CD4-positive, alpha-beta T cell treated with Interleukin-1 beta for 1 hour (primary cell): ENCODE results near the gene PML.

Experiments used
- DNase-seq, 2 donors: peaks; one replicate each; pipeline ENCODE4 v3.0.0-alpha.2; 2020 to 2022

PML gene

DNA sequence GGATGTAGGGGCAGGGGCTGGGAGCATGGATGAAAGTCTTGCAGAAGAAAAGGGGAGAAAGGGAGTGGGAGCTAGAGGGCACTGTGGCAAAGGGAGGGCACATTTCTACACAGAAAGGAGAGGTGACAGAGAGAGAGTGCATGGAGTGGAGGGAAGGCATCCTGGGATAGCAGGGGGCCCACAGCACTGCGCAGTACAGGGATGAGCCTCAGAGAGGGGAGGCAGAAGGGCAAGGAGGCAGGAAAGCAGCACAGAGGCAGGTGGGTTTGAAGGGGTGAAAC, 7.8 kb upstream of the PML start:
- DNase-seq: no peak

DNA sequence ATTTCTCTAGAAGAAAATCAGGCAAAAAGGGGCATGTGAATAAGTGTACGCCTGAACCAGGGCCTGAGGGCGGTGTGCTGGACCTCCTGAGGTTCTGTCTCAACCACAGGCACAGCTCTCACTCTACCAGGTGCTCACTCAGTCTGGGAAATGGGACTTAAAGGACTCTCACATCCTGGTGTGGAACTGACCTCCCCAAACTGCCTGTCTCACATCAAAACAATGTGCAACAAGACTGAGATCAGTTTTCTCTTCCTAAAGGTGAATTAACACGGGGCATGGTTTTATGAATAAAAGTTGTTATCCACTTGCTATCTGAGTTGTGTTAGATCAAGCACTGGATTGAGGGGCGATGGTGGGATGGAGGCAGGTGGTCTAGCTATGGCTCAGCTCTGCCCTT, 7.3 kb upstream of the PML start:
- no peak for DNase-seq

DNA sequence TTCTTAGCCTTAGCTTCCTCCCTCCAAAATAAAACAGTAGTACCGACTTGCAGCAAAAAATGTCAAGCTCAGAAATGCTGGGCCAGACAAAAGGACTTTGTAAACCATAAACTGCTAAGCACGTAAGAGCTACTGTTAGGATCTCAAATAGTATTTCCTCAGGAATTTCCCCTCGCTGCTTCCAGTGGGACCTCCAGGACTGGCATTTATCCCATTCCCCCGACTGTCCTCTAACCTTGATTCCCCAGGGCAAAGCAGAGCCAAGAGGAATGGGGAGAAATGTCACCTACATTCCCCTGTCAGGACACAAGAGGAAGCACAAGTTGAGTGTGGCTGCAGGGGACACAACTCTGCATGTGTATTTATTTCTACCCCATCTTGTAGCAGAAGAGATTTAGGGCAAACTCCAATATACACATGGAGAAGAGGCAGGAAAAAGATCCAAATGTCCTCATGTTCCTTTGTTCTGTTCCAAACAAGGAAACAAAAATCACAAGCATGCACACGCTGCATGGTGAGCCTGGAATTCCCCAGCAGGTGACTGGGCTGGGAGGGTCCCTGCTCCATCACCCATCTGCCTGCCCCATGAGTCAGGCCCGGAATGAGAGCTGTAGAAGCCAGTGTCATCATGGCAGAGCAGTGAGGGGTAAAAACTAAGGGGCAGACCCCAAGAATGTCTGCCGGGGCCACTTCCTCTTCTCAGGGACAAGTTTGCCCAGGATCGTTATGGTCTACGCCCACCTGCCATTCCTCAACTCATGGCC, 6.7 kb upstream of the PML start:
- DNase-seq: no peak

DNA sequence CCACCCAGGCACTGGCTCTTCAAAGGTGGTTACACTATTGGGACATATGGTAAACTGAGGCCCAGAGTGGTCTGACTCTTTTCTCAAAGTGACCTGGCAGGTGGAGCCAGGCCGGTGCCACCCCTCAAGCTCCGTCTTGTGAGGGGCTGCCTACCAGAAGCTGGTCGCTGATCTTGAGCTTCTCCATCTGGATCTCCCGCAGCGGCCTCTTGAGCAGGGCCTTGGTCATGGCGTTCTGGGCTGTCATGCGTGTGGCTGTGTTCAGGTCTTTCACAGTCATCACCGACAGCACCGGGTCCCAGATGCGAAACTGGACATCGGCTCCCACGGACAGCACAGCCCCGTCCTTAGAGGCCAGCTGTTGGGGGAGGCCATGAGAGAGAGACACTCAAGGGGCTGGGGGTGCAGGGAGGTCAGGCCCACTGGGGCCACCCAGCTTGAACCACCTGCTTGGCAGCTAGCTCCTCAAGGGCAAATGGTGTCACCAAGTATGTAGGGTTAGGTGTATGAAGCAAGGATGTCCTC, 6.0 kb upstream of the PML start:
- DNase-seq: no peak

DNA sequence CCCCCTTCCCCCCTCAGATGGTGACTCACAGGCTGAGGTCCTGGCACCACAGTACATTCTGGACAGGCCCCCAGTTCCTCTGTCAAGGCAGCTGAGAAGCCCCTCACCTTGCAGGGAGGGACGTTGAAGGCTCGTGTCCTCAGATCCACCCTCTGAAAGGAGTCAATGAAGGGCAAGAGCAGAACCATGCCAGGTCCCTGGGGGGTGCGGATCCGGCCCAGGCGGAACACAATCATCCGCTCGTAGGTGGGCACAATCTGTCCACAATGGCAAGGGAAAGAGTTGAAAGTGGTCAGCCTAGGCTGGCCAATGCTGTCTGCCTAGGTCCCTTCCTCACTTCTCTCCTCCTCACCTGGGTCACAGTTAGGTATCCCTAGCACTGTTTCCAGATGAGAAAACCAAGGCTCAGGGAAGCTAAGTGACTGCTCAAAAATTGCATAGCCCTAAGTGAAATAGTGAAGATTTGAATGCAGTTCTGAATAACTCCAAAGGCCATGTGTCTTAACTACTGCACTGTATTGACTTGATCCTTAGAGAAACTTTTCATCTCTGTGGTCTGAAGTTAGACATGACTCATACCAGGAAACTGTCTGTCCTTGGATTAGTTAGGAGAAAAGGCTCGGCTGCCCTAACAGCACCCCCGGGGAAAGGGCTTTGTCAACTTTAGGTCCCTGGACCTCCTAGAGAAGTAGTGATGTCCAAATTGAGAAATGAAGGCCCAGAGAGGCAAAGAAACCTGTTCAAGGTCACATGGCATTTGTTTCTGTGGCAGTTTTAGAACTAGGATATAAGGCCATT, 5.3 kb upstream of the PML start:
- no peak for DNase-seq

DNA sequence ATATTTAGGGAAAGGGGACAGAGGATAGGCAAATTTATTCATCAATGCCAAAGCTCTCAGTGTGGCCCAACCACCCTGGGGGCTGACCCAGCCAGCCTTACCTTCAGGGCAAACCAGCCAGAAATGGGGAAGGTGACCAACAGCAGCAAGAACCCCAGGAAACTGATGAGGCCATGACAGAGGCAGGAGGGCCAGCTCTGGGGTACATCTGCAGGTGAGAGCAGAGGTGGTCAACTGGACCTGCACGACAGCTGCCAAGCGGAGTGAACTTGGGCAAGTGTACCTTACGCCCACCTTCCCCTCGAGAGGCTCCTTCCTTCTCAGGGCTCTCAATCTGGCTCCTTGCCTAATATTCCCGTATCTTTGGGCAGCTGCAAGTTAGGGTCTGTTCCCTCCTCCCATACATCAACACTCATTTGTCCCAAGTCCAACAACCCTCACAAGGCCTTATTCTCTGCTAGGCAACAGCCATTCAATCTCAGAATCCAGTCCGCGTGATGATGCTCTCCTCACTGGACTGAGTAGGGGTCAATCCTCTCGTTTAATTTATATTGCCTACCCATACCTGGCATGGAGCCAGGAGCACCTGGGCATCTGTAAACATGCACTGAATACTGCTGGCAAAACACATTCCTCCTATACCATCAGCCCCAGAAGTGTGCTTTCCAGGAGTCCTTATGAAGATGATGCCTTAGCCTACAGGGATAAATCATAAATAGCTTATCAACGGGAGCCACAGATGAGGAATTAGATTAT, 4.1 kb upstream of the PML start:
- DNase-seq: no peak

DNA sequence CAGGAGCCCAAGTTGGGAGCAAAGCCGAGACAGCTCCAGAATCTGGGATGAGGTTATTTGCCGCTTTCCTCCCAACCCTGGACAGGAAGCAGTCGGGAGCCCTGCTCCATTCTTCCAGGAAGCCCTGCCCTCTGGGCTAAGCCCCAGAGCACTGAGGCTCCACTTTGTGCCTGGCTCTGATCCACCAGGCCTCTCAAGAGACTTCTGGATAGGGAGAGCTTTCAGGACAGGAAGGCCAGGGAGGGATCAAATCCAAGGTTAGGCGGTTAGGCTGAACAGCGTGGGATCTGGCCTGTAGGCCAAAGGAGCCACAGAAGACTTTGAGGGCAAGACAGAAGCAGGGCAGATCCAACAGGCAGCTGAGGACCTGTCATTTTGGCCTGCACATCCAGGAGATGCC, 3.3 kb upstream of the PML start:
- DNase-seq: no peak

DNA sequence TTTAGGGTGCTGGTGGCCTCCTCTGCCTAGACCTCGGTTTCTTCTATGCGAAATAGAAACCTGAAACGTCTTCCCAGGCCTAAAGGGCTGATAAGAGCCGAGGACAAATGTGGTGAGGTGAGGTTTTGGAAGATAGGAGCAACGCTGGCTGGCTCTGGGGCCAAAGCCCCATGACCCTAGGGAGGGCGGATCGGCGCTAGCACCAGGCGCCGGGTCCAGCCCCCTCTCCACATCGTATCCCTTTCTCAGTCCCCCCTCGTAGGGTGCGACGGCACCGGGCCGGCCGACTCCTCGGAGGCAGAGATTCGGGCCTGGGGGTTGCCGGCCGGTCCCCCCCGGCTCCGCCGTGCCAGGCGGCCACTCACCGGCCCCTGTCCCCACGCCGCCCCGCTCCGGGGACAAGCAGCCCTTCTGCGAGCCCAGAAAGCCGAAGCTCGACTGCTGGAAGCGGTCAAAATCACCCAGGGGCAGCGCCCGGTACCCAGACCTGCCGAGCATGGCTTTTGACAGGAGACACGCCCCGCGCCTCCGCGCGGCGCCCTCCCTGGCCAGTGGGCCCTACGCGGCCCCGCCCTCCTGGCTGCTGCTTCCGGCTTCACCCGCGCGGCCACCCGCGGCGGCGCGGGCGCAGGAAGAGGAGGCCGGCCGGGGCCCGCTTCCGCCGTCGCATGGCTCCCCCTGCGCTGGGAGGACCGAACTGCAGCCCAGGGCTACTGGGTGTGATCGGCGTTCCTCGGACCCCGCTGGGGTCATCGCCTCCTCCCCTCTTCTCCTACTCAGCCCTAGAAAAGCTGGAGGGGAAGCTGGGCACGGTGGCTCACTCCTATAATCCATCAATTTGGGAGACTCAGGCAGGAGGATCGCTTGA, 2.6 kb upstream of the PML start, which contains the start of gene STOML1:
Gene STOML1 (minus strand): TSS at position 570 of the 868 bp plus-strand sequence. CDS start 72 bp downstream, at position 498.
- peak; percentile 94 to 96 for DNase-seq

DNA sequence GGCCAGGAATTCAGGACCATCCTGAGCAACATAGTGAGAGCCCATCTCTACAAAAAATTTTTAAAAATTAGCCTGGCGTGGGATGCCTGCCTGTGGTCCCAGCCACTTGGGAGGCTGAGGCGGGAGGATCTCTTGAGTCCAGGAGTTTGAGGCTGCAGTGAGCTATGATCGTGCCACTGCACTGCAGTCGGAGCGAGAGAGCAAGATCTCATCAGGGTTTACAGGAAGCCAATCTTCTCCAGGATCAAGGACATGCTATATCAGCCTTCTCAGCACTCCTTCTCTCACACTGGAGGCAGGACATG, 2.0 kb upstream of the PML start:
- DNase-seq: no peak

DNA sequence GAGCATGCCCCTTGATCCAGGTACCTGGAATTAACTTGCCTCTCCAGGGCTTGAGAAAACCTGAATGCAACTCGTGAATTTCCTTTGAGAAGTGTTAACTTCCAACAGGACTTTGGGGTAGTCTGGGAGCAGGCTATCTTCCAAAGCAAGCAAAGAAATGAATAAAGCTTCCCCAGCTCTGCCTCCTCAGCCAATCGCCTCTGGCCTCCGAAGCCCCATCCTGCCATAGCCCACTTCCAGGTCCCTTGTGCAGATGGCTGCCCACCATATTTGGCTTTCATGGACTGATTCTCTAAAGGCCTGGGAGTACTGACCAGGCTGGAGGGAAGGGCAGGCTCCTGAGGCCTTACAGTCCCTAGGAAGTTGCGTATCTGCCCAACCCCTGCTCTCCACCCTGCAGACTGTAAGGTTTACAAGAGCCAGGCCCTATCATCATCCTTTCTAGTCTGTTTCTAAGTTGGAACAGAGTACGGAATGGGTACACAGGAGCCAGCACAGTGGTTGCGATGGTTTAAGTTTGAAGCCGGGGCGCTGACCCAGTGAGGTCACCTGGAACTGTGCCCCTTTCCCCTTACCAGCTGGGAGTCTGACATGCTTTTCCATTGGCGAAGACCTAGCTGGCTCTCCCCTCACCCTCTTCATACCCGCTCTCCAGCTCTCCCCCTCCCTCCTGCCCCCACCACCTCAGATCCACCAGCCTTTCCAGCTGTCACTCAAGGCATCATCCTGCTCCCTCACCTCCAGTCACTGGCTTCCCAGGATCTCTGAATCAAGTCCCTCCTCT, 1.1 kb upstream of the PML start:
- DNase-seq: no peak

DNA sequence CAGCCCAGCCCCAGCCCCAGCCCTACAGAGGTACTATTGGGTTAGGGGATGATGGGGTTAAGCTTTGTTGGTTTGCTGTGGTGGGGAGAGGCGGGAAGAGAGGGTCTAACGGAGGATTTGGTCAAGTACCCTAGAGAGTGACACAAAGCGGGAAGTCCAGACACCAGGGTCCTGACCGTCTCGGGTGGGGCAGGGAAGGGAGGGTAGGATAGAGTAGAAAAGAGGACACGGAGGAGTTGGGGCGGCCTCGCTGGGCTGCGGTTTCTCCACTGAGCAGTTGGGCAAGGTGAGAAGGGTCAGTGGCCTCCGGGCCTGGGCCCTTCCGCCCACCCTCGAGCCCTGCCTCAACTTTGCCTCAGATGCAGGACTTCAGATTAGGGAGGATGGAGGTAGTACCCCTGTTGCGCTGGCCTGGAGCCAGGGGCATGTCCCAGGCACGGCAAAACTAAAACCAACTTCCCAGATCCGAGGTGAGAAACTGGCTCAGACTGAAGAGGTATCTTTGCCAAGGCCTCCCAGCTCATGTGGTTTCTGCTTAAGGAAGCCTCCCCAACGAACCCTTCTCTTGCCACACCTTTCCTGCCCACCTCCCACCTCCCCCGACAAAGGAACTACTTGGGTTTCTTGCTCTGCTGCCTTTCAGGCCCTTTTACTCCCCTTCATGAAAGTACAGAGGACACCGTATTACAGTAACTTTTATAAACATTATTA, 551 bp downstream of the PML start:
- DNase-seq: peak in 1 of 2 donors; percentile 28

DNA sequence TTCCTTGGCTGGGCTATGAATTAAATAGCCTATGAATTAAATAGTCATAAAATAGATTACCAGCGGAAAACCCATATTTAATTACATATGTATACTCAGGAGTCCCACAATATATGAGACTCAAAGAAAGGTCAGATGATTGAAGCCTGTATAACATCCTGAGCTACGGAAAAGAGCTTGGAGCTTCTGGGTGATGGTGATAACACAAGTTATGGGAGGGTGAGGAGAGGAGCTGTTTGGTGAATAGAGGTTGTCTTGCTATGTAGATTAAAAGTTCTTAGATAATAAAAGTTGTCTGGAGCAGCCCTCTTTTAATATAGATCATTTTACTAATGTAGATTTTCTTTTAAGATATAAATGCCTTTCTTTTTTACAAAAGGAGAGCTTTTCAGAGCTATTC, 1.8 kb downstream of the PML start:
- no peak for DNase-seq

DNA sequence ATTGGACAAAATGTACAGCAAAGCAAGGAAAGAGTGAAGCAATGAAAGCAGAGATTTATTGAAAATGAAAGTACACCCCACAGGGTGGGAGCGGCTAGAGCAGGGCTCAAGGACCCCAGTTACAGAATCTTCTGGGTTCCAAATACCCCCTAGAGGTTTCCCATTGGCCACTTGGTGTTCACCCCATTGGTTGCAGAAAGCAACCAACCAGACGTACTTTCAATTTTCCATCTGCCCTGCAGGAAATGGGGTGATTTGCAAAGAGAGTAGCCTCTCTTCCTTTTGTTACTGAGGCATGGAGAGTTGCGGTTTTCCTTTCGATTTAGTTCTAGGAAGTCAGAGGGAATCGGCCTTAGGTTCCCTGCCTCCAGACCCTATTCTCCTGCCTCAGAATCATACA, 2.4 kb downstream of the PML start:
- peak; percentile 23 to 56 for DNase-seq

DNA sequence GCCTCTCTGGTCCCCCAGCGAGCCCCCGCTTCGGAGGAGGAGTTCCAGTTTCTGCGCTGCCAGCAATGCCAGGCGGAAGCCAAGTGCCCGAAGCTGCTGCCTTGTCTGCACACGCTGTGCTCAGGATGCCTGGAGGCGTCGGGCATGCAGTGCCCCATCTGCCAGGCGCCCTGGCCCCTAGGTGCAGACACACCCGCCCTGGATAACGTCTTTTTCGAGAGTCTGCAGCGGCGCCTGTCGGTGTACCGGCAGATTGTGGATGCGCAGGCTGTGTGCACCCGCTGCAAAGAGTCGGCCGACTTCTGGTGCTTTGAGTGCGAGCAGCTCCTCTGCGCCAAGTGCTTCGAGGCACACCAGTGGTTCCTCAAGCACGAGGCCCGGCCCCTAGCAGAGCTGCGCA, 3.5 kb downstream of the PML start:
- DNase-seq: no peak

DNA sequence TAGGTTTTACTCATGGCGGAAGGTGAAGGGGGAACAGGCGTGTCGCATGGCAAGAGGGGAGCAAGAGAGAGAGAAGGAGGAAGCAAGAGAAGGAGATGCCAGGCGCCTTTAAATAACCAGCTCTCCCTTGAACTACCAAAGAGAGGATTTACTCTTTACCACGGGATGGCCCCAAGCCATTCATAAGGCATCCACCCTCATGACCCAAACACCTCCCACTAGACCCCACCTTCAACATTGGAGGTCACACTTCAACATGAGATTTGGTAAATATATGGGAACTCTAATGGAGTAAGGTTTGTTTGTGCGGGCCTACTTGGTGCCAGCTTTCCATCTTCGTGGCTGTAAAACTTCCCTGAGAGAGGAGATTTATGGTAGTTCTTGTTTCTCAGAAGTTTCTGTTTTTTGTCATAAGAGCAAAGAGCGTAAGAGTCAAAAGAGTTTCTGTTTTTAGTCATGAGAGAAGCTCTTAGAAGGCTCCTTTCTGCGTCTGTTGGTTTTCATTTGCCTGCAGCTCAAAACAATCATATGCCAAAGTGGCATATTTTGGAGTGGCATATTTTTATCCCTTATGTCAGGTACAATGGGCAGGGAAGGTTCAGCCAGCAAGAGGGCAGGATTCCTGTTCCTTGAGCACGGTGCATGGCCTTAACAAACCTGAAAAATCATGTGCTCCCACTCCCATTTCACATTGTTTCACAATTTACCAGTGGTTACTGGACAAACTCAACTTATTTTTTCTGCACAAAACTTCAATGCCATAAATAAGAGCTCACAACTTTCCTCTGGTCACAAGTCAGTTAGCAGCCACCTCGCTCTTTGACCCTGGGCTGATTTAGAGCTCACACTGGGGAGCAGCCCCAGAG, 12.5 kb downstream of the PML start:
- no peak for DNase-seq

DNA sequence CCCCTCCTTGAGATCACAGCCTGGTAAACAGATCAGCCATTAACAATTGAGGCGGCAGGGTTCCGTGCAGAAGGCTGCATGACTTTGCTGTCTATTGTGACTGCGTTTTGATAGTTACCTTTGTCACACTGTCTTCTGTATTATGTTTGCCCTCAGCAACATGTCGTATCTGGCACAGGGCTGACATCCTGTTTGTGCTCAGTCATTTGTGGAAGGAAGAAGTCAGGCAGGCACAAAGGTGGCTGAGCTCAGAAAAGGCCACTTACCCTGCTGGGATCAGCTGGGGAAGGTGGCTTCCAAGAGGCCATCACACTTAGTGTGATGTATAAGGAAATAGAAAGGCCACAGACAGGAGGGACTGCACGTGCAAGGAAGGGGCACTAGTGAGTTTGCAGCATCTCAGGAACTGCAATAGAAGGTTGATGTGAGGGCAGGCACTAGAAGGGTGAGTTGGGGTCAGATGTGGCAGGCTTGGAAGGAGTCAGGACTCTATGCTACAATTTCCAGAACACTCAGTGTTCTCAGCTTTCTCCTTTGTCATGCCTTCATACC, 13.4 kb downstream of the PML start:
- DNase-seq: no peak

DNA sequence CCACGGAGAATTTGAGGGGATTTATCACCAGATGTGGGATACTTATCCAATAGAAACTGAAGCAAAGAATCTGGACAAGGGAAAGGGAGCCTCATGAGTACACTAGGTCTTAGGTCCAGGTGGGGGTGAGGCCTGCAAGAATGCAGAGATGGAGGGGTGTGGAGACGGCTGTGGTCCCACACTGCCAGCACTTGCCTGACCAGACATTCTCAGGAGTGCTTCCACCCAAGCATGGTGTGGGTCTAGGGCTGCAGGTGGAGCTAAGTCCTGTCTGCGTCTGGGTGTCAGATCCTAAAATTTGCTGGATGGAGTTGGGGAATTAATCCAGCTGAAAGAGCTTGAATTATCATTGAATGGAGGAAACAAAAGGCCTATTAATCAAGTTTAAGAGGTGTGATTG, 14.4 kb downstream of the PML start:
- no peak for DNase-seq

DNA sequence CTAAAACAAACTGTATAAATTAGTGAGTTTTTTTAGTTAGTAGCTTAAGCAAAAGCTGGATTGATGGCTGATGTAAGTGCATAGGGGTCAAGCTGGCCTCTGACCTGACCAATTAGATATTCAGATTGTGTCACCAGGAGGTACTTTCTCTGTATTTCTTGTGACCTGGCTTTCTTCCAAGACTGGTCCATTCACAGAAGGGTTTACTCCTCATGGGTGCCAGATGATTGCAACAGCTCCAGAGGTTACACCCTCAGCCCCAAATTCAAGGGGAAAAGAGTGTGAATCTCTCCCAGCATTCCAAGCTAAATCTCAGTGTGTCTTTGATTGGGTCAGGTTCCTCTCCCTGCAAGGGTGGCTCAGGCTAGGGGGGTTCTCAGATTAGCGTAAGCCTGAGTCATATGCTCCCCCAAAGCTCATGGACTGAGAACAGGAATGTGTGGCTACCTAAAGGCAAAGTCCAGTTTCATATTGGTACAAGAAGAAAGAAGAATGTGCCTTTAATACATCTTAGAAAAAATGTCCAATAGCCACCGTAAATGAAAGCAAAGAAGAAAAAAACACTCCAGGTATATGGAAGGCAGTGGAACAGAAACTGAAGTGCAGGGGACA, 16.5 kb downstream of the PML start:
- DNase-seq: no peak

DNA sequence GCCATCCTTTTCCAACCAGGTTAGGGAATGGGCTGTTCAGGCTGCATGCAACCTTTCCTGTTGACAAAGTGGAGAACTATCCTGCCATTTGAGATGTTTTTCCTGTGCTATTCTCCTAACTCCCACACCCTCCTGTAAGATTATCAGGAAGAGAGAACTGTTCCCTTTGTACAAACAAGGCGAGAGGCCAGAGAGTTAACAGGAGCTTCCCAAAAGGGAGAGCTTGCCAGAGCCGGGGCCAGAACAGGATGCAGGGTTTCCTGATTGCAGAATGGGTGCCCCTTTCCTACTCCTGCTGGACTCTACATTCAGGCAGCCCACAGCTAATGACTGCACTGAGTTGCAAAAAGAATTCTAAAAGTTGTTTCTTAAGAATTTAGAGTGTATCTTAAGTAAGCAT, 17.1 kb downstream of the PML start:
- DNase-seq: no peak
